ENCODE results near the gene KIAA0232.

The KIAA0232 gene

GRCh38 chr4:6849691-6850090 is 67.2 kb downstream of the KIAA0232 start:
- no peak for DNase-seq (ENCODE audit: low read depth in 2 of 2)

DNA sequence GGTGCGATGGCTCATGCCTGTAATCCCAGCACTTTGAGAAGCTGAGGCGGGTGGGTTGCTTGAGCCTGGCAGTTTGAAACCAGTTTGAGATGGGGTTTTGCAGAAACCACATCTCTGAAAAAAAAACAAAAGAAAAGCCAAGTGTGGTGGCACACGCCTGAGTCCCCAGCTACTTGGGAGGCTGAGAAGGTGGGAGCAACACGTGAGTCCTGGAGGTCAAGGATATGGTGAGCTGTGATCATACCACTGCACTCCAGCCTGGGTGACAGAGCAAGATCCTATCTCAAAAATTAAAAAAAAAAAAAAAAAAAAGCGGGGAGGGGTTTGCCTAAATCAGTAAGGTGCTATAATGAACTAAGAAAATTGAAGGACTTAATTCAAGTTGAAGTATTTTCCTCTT is 68.9 kb downstream of the KIAA0232 start:
- no peak for DNase-seq (ENCODE audit: low read depth in 2 of 2)

DNA sequence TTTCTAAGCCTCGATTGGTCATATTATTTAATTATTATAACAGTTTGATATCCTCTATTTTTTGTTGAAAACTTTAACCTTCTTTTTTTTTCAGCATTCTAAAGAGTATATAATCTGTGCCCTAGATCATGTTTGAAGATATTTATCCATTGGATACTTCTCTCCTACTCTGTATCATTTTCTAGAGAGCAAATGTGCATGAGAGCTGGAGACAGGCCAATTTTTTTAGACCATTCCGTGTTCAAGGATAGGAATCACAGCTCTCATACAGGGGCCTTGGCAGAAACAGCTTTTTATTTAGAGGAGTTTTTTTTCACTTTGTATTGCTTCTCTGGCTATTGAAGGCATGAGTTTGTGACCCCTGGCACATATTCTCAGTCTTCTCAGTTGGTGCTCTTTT is 69.4 kb downstream of the KIAA0232 start:
- DNase-seq (ENCODE audit: low read depth in 2 of 2), result no peak

DNA sequence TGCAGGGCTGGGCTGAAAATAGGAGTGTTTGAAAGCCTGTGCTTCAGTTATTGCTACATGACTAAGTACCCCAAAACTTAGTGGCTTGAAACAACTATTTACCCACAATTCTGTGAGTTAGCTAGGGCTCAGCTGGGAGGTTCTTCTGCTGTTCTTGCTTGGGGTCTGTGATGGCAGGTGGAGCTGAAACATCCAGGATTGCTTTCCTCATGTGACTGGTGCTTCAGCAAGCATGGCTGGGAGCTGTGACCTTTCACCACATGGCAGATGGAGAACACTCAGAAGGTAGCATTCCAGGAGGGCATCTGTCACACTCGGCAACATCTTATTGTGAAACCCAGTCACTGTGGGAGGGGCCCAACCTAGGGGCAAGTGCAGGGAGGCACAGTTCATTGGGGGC is 70.1 kb downstream of the KIAA0232 start:
- no peak for DNase-seq (ENCODE audit: low read depth in 2 of 2)

DNA sequence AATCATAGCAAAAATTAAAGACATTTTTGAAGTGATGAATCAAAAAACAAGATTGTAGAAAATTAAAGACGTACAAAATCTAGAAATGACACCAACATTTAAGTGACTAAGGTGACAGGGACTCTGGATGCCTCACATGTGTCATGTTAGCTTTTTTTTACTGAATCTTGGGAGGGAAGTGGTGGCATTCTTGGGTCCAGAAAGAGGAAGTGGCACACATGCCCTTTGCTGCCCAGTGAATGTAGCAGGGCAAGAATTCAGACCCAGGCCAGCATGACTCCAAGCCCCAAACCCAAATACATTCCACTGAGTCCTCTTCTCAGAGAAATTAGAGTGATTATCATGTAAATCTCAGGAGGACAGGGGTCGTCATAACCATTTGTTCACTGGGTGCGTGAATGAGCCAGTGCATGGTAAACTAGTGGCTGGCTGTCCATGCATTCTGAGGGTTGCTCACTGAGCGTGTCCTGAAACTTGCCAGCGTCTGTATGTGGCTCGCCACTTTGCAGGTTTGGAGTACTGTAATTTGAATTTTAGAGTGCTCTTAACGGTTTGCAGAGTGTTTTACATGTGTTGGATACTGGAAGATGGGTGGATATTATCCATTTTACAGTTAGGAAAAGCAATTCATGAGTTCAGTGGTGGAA is 71.7 kb downstream of the KIAA0232 start:
- DNase-seq (ENCODE audit: low read depth in 2 of 2), result no peak

GRCh38 chr4:6855692-6856297 is 73.3 kb downstream of the KIAA0232 start:
- DNase-seq (ENCODE audit: low read depth in 2 of 2), result peak in 1 of 2 donors; percentile 17

GRCh38 chr4:6856391-6856790 is 73.9 kb downstream of the KIAA0232 start:
- DNase-seq (ENCODE audit: low read depth in 2 of 2), result no peak

DNA sequence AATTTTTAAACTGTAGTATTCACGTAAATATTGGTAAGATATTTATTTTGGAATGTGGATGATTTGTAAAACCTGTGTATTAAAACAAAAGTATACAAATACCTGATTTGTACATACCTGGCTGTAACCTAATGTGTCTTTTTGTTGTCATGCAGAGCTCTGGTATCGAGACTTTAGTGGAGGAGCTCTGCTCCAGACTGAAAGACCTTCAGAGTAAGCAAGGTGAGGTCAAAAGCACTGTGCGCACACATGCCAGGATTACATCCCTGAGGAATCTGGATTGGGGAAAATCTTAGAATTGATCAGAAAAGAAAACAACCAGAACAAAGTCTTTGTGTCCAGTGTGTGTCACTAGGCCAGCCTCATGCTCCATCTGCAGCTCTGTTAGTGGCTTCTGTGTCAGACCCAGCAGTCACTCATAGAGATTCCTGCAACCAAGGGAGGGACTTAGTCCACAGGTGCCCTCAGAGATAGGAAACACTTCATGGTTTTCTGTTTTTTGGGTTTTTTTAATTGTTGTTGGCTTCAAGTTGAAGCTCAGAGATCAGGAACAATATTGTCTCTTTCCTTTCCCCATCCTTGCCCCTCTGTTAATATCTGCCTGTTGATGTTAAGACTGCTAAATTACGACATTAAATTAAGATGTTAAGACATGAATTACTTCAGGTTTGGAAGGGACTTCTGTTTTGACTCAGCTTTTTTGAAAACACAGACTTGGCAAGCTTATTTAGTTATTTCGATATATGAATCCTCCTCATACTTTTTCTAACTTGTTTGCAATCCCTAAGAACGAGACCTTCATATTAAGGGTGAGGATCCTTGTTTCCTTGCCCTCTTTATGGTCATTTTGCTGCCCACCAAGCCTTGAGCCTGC is 74.7 kb downstream of the KIAA0232 start:
- DNase-seq (ENCODE audit: low read depth in 2 of 2), result no peak

GRCh38 chr4:6858997-6859396 is 76.5 kb downstream of the KIAA0232 start:
- no peak for DNase-seq (ENCODE audit: low read depth in 2 of 2)

DNA sequence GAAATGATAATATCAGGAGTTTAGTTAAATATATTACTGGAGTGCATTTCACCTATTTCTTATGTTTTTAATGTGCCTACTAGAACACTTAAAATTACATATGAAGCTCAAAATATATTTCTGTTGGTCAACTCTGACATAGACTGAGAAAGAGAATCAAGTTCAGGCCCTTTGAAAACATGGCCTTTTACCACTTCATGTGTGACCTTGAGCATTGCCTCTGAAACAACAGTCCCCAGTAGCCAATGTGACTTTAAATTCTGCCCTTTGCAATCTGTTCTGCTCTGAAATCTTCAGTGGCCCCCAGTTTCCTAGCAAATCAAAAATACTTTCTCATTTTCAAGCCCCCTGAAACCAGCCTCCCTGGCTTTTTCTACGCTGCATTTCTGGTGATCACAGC is 77.0 kb downstream of the KIAA0232 start:
- DNase-seq (ENCODE audit: low read depth in 2 of 2), result no peak

DNA sequence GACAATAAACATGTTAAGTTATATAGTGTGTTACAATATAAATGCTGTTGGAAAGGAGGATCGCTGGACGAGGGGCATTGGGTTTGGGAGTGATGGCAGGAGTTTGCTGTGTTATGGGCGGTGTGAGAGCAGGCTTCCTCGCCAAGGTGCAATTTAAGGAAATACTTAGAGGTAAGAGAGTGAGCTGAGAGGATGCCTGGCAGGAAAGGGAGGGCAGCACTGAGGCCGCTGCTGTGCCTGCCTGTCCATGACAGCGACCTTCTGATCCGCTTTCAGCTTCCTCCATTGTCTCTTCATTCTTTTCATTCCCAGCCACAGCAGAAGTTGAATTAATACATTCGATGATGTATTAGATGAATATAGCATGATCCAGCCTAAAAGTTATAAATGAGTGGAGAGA is 85.9 kb downstream of the KIAA0232 start:
- DNase-seq (ENCODE audit: low read depth in 2 of 2), result no peak

- no peak for DNase-seq (ENCODE audit: low read depth in 2 of 2)
Measured at GRCh38 chr4:6869944-6870343, 87.4 kb downstream of the KIAA0232 start.

DNA sequence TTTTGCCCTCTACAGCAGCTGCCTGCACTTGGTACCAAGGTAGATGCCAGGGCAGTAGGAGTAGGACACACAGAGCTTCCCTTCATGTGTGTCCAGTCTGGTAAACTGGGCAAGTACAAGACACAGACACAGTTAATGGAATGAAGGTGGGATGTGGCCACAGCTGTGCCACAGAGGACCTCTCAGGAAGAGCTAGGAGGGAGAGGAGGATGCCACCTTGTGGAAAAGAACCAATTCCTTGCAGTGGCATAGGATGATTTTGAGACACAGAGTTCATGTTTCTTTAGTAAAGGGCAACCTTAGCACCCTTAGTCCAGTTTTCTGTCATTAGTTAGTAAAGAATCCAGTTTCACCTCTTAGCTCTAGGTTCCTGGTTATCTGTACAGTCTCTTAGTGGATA is 90.8 kb downstream of the KIAA0232 start:
- DNase-seq (ENCODE audit: low read depth in 2 of 2), result no peak

GRCh38 chr4:6873792-6874461 is 91.4 kb downstream of the KIAA0232 start:
- peak; percentile 67 to 74 for DNase-seq (ENCODE audit: low read depth in 2 of 2)

- no peak for DNase-seq (ENCODE audit: low read depth in 2 of 2)
Measured at GRCh38 chr4:6874981-6875380, 92.5 kb downstream of the KIAA0232 start.

- DNase-seq (ENCODE audit: low read depth in 2 of 2), result no peak
Measured at GRCh38 chr4:6875431-6875831, 92.9 kb downstream of the KIAA0232 start.

DNA sequence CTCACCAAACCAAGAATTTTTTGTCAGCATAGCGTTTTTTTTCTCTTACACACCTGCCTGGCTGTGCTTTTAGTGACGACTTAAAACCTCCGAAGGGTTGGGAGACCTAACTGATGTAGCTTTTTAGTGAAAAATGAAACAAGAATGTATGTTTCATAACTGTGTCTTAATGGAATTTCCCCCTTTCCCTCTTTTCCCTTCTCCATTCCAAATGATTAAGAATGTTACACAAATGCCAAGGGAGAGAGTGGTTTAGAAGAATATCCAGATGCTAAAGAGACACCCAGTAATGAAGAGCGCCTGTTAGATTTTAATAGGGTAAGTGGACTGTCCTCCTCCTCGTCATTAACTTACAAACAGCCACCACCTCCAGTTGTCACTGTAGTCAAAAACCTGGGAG is 93.9 kb downstream of the KIAA0232 start:
- no peak for DNase-seq (ENCODE audit: low read depth in 2 of 2)

DNA sequence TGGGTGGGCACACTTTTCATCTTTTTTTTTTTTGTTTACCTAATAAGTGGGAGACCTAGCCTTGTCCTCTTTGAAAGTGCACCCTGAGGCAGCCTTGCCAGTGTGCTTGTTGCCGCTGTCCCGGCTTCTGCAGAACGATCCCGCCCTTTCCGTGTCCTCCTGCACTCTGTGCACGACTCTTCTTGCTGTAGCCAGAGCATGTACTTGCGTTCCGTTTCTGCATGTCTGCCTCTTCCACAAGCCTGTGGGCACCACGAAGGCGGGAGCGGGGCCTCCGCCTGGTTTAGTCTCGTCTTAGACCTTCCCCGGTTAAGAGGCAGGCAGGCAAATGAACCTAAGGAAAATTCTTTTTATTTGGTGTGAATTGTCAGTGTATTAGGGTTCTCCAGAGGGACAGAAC is 94.5 kb downstream of the KIAA0232 start:
- DNase-seq (ENCODE audit: low read depth in 2 of 2), result no peak

- DNase-seq (ENCODE audit: low read depth in 2 of 2), result no peak
Measured at GRCh38 chr4:6878451-6879059, 96.0 kb downstream of the KIAA0232 start.

- no peak for DNase-seq (ENCODE audit: low read depth in 2 of 2)
Measured at GRCh38 chr4:6880691-6881090, 98.2 kb downstream of the KIAA0232 start.

DNA sequence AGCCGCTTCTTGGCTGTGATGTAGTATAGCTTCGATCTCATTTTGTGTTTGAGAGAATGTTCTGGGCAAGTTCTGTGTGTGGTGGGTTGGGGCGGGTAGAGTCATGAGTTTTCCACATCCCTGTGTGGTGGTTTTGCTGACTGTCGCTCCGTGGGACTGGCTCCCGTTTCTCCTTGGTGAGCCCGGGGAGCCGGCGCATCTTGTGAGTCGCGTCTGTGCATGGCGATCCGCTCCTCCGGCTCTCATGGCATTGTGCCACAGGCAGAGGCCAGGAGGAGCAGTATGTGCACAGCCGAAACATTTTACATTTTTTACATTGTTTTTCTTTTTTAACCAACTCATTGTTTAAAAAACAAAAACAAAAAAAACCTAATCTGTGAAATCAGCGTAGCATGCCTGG is 99.4 kb downstream of the KIAA0232 start:
- DNase-seq (ENCODE audit: low read depth in 2 of 2), result no peak

DNA sequence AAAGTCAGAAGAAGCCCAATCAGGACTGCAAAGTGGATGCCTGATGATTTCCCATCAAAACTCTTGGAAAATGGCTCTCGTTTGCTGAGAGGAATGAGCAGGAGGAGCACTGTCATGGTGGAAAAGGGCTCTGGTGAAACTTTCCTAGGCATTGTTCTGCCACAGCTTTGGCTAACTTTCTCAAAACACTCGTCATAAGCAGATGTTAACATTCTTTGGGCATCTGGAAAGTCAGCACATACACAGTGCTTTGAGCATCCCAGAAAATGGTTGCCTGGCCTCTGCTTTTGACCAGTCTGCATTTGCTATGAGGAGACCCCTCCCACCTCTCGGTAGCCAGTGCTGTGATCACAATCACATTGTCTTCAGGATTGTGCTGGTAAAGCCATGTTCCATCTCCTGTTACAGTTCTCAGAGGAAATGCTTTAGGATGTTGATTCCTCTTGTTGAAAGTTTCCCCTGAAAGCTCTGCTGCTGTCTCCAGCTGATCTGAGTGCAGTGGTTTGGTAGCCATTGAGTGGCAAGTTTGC is 101.9 kb downstream of the KIAA0232 start:
- DNase-seq (ENCODE audit: low read depth in 2 of 2), result no peak
